HG03378 (cell line): ENCODE results near the gene WFDC10A.
"Not testable (repeated sequence)": the region's sequence is repeated elsewhere in the genome, so short reads cannot be mapped to it uniquely, and the experiment has no call there.

Experiments used
- ATAC-seq: cut with Tn5 transposase; IDR thresholded peaks from one replicate; pipeline ENCODE4 v1.9.1; 2021; ENCODE audit warnings: mild to moderate bottlenecking, moderate library complexity; ENCODE audit not compliant: unreplicated experiment

WFDC10A gene

DNA sequence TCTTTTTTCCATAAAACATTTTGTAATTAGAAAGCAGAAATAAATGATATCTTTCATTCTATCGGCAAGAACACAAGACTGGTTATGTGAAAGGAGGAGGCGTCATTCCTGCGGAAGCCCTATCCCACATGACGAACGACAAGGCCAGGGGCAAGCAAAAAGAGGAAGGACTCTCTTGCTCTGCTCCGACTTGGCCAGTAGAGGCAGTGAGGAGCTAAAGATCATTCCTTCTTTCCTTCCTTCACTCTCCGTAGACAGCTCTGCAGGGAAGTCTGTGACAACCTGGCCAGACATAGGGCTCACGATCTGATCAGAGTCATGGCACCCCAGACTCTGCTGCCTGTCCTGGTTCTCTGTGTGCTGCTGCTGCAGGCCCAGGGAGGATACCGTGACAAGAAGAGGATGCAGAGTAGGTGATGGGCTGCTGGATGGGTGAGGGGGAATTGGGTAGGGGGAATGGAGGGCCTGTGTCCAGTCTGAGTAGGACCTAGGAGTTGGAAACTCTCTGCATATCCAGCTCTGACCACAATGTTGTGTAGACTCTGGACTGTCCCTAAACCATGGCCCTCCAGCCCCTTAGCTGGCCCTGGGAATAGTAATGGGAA lies at the start of gene WFDC10A:
TSS of gene WFDC10A (plus strand) at position 244 of the 605 bp plus-strand sequence. CDS start at position 319, 75 bp downstream.
- ATAC-seq: no peak

DNA sequence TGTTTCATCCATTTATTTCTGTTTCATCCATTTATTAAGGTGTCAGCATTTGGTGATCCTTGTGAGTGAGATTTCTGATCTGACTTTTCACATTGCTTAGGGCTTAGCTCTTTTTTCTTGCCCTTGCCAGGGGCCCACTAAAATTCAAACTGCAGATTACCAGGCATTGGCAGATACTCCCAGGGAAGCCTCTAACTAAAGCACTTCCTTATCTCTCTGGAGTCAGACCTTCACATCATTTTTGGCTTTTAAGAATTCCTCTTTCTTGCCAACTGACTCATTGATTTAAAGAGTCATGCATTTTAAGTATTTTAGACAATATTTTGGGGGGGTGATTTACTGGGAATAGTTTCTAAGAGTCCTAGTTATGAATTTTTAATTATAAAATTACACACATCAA lies 47.8 kb upstream of the WFDC10A start:
- ATAC-seq: no peak

DNA sequence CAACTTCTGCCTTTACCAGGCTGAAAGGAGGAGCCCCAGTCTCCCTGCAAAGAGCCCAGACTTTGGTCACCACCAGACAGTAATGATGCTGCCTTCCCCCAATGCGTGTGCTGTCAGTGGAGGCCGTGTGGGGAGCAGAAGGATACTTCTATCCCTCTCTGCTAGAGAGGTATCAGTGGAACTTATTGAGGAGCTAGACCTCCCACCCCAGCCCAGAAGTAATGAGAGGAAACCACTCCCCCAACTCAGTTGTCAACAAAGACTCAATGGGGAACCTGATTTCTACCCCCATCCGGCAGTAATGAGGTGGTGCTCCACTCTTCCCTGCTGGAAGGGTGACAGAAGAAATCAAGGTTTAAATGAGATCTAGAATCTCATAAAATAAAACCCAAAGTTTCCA lies 46.0 kb upstream of the WFDC10A start:
- no peak for ATAC-seq

DNA sequence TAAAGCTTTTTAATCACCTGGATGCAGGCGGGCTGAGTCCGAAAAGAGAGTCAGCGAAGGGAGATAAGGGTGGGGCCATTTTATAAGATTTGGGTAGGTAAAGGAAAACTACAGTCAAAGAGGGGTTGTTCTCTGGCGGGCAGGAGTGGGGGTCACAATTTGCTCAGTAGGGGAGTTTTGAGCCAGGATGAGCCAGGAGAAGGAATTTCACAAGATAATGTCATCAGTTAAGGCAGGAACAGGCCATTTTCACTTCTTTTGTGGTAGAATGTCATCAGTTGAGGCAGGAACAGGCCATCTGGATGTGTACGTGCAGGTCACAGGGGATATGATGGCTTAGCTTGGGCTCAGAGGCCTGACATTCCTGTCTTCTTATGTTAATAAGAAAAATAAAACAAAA lies 45.2 kb upstream of the WFDC10A start:
- ATAC-seq: not testable (repeated sequence)

DNA sequence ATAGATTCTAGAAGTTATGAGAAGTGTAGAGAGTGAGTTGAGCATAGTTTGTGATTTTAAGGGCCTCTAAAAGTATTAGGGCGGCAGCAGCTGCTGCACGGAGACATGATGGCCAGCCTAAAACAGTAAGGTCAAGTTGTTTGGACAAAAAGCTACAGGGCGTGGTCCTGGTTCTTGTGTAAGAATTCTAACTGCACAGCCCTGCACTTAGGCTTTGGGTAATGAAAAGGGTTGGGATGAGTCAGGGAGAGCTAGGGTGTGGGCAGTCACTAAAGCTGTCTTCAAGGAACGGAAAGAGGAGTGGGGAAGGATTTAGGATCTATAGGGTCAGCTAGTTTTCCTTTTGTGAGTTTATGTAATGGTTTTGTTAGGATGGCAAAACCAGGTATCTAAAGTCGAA lies 43.6 kb upstream of the WFDC10A start:
- ATAC-seq: not testable (repeated sequence)

DNA sequence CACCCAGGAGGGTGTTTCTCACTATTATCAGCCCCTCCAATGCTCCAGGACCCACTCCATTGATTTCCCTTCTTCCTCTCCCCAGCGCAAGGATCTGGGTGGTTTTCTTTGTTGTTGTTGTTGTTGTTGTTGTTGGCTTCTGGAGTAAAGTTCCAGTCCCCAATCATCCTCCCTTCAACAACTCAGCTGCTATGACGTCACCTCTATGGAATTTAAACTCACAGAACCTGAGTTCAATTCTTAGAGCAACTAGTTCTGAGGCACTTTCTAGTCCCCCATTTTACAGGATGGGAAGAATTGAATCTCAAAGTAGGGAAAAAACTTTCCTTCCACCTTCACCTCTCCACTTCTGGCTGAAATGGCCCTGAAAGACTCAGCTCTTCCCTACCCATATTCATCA lies 40.7 kb upstream of the WFDC10A start:
- no peak for ATAC-seq

DNA sequence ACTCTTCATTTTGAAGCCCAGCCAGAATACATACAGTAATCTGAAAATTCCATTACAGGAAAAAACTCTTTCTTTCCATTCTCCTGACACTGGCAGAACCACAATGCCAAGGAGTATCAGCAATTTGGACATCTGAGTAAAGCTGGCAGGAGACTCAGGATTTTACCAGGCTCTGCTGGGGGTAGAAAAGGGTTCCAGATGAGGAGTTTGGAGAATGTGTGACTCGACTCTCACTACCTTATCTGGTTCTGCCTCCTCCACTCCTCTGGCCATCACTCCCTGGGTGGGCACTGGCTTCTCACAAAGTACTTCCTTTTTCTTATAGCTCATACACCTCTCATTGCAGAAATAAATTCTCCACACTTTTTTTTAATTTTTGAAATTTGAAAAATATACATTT lies 39.8 kb upstream of the WFDC10A start:
- ATAC-seq: no peak

DNA sequence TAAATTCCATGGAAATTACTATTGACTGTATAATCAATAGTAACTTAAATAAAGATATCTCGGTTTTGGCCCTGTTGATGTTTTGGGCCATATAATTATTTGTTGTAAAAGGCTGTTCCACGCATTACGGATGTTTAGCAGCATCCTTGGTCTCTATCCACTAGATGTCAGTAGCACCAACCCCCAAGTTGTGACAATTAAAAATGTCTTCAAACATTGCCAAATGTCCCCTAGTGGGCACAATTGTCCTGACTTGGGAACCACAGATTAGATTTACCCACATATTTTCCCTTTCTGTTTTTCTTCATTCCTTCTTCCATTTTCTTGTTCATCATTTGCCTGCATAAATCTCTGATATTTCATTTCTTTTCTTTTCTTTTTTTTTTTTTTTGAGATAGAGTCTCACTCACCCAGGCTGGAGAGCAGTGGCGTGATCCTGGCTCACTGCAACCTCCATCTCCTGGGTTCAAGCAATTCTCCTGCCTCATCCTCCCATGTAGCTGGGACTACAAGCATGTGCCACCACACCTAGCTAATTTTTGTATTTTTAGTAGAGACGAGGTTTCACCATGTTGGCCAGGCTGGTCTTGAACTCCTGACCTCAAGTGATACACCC lies 36.9 kb upstream of the WFDC10A start:
- no peak for ATAC-seq

DNA sequence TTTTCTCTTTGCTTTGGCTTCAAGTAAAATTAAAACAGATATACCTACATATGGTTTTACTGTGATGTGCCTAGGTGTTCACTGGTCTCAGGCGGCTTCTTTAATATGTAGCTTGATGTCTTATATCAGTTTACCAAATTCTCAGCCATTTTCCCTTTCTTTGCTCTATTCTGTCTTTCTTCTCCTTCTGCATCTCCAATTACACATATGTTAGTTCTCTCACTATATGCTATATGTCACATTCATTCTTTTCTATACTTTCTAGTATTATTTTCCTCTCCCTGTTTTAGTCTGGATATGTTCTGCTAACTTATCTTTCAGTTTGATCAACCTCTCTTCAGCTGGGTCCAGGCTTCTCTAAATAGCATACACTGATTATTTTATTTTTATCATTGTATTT lies 36.0 kb upstream of the WFDC10A start:
- ATAC-seq: no peak

DNA sequence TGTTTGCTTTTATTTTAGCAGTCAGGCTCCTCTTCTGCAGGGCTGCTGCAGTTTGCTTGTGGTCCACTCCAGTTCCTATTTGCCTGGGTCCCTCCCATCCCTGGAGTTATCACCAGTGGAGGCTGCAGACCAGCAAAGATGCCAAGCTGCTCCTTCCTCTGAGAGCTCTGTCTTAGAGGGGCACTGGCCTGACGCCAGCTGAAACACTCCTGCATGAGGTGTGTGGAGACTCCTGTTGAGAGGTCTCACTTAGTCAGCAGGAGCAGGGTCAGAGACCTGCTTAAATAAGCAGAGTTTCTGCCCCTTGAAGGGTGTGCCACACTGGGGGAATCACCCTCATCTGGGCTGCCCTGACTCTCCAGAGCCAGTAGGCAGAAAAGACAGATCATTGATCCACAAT lies 34.3 kb upstream of the WFDC10A start:
- no peak for ATAC-seq

DNA sequence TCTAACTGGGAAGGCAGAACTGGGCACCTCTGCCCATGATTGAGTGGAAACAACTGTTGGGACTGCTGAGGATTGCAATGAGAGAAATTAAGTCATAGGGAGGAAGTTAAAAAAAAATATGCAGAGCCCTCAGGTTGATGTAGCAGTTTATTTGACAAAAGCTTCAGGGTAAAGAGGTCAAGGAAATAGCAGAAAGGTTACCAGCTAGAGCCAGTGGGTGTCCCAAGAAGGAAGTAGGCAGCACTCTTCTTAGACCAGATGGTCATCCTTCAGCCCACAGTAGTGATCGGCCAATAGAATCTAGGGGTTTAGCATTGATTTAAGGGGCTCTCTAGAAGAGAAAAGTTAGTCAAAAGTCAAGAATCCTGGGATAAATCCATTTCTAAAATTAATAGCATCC lies 21.7 kb upstream of the WFDC10A start:
- ATAC-seq: no peak

DNA sequence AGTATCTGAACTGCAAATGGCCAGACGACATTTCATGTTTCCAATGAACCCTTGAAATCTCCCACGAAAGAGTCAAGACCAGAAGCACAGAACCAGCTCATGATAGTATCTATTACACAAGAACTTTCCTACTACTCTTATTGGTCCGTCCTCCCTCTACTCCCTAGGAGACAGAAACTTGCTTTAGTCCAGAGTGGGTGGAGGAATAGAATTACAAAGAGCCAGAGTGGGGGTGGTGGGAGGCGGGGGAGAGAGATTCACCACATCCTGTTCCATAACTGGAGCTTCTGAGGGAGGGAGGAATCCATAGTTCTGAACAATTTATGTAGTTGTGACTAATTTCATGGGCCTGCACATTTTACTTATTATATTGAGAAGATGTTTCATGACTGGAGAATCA lies 18.5 kb upstream of the WFDC10A start:
- no peak for ATAC-seq

DNA sequence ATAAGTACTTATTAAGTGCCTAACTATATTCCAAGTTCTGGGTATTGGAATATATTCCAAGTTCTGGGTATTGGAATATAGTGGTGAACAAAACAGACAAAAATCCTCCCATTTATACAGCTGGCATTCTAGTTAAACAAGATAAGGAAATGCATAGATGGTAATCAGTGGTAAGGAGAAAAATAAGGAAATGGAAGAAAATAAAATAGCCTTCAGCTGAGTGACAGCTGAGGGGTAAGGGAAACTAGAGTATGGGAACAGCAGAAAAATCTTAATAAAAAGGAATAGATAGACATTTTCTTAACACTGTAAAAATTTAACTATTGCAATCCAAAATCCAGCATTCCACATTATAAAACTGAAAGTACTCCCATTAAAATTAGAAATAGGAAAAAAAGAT lies 17.2 kb upstream of the WFDC10A start:
- no peak for ATAC-seq

DNA sequence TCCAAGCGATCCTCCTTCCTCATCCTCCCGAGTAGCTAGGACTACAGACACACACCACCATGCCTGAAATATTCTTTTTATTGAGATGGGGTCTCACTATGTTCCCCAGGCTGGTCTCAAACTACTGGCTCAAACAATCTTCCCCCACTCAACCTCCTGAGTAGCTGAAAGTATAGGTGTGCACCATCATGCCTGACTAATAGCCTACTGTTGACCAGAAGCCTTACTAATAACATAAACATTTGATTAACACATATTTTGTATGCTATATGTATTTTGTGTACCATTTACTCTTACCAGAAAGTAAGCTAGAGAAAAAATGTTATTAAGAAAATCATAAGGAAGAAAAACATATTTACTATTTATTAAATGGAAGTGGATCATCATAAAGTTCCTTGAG lies 11.9 kb upstream of the WFDC10A start:
- ATAC-seq: no peak

DNA sequence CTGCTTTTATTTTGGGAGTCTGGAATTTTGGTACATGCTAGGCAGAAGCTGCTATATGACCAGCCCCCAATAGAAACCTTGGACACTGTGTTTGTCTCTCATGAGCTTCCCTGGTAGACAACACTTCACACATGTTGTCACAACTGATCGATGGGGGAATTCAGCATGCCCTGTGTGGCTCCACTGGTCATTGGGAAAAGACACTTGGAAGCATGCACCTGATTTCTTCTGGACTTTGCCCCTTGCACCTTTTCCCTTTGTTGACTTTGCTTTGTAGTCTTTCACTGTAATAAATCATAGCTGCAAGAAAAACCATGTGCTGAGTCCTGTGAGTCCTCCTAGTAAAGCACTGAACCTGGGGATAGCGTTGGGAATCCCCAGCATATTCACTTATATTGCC lies 7.9 kb upstream of the WFDC10A start:
- no peak for ATAC-seq

DNA sequence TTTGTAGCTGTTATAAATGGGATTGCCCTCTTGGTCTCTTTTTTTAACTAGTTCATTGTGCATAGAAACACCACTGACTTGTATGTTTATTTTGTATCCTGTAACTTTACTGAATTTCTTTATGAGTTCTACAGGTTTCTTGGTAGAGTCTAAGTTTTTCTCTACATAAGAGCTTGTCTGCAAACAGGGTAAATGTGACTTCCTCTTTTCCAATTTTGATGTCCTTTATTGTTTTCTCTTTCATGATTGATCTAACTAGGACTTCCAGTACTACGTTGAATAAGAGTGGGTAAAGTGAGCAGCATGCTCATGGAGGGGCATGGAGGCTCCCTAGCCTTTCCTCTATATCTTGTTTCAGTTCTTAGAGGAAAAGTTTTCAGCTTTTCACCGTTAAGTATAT lies 3.0 kb upstream of the WFDC10A start:
- no peak for ATAC-seq

DNA sequence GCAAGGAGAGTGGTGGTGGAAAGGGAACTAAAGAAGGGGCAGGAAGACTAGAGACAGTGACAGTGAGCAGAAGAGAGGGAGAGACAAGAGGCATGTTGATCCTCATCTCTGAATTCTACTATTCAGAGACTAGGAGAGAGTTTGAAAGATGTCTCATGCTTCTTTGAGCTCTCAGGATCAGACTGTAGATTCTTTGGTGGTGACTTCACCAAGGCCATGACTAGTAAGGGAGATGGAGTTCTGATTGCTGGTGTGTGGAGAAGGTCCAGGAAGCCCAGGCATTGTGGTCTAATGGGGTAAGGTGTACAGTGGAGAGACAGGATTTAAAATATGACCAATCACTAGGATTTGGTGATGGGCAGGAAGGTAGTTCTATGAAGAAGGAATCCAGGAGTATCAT lies 832 bp downstream of the WFDC10A start:
- no peak for ATAC-seq

DNA sequence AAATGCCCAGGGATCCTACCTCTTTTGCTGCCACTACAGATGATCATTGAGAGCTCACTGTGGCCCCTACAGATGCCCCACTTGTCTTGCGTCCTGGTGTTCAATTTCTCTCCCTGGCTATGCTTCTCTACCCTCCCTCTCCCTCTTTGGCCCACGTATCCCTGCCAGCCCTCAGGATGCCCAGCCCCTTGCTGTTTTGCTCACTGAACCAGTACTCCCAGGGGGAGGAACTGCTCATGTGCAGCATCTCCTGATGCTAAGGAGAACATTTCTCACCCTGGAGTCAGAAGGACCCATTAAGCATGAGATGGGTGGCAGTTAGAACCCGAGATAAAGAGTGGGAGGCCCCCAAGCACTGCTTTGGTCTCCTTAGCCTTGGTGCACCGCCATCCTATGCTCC lies 1.6 kb downstream of the WFDC10A start, which contains the start of gene WFDC9:
TSS of gene WFDC9 (minus strand) at position 101 of the 400 bp plus-strand sequence. CDS start 21,103 bp downstream, outside the sequence.
- ATAC-seq: no peak

DNA sequence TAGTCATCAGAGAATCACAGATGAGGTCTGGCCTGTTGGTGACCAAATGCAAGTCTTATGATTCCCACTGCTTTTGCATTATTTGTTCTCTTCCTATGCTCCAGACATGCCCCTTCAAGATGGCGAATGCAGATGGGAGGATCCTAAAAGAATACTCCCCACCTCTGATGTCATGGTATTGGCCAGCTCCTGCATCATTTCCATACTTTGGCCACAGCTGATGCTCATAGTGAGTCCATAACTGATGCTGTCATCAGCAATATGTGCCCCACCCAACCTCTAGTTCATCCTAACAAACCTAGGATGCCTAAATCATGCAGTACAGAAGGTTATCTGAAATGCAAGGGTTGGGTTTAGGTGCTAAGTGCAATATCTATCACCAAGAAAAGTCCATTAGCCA lies 7.0 kb downstream of the WFDC10A start:
- ATAC-seq: no peak

DNA sequence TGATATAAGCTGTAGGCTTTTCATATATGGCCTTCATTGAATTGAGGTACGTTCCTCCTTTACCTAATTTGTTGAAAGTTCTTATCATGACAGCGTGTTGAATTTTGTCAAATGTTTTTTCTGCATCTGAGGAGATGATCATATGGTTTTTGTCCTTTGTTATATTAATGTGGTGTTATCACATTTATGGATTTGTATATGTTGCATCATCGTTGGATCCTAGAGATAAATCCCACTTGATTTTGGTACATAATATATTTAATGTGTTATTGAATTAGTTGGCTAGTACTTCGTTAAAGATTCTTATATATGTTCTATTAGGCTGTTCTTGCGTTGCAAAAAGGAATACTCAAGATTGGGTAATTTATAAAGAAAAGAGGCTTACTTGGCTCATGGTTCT lies 10.1 kb downstream of the WFDC10A start:
- no peak for ATAC-seq

DNA sequence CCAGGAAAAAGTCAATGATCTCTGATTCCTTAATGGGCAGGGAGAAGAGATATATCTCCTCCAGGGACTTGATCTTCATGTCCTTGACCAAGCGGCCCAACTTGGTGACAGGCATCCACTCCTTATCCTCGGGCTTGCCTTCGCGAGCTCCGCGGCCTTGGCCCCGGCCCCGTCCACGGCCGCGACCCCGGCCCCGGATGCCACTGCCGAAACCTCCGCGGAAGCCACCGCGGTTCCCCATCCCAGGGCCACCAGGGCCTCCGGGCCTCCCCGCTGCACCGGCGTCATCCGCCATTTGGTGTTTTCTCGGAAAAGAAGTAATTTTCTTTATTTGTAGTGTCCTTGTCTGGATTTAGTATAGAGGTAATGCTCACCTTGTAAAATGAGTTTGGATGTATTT lies 11.5 kb downstream of the WFDC10A start:
- ATAC-seq: not testable (repeated sequence)

DNA sequence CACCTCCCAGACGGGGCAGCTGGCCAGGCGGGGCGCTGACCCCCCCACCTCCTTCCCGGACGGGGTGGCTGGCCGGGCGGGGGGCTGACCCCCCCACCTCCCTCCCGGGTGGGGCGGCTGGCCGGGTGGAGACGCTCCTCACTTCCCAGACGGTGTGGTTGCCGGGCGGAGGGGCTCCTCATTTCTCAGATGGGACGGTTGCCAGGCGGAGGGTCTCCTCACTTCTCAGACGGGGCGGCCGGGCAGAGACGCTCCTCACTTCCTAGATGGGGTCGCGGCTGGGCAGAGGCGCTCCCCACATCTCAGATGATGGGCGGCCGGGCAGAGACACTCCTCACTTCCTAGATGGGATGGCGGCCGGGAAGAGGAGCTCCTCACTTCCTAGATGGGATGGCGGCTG lies 16.3 kb downstream of the WFDC10A start:
- ATAC-seq: not testable (repeated sequence)

DNA sequence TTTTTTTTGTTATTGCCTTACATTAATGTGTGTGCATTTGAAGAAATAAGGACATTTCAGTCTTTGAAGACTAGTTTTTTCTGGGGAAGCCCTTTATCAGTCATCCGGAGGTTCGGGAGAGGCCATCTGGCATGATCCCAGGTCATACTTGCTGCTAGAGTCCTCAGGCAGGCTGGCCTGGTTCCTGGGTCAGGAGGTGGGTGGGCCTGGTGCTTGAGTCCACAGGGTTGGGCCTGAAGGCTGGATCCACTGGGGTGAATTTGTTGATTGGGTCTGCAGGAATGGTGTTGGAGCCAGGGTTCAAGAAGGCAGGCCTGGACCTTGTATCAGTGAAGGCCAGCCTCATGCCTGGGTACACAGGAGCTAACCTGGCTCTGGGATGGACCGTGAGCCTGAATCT lies 17.3 kb downstream of the WFDC10A start:
- ATAC-seq: no peak
